Hepatic stellate cell (primary cell): ENCODE results near the gene ACO1.
"Not testable (repeated sequence)": the region's sequence is repeated elsewhere in the genome, so short reads cannot be mapped to it uniquely, and the experiment has no call there.

Experiments
- DNase-seq: peaks from one replicate; pipeline ENCODE4 v3.0.0; 2011; ENCODE audit warnings: low spot score

ACO1 gene

GRCh38 chr9:32384364-32385151, at the start of gene ACO1:
TSS of gene ACO1 (plus strand) at chr9:32384643. CDS start at chr9:32405507, 20,864 bp downstream.
- peak; percentile 91 for DNase-seq

GRCh38 chr9:32334916-32335895, 49.2 kb upstream of the ACO1 start:
- no peak for DNase-seq

- DNase-seq: no peak
These were observed 45.0 kb upstream of the ACO1 start for GRCh38 chr9:32339424-32339823.

- no peak for DNase-seq
These were observed 44.1 kb upstream of the ACO1 start for GRCh38 chr9:32340361-32340760.

GRCh38 chr9:32344551-32345182, 39.8 kb upstream of the ACO1 start:
- DNase-seq: peak; percentile 1

GRCh38 chr9:32345243-32345642, 39.2 kb upstream of the ACO1 start:
- DNase-seq: no peak

GRCh38 chr9:32347571-32347970, 36.9 kb upstream of the ACO1 start:
- DNase-seq: no peak

- no peak for DNase-seq
These were observed 36.2 kb upstream of the ACO1 start for GRCh38 chr9:32348106-32348695.

GRCh38 chr9:32349013-32349412, 35.4 kb upstream of the ACO1 start:
- no peak for DNase-seq

GRCh38 chr9:32350682-32351081, 33.8 kb upstream of the ACO1 start:
- DNase-seq: no peak

- no peak for DNase-seq
These were observed 32.6 kb upstream of the ACO1 start for GRCh38 chr9:32351845-32352244.

GRCh38 chr9:32353476-32353875, 31.0 kb upstream of the ACO1 start:
- DNase-seq: not testable (repeated sequence)

- DNase-seq: no peak
These were observed 25.0 kb upstream of the ACO1 start for GRCh38 chr9:32359452-32359851.

GRCh38 chr9:32360983-32361673, 23.3 kb upstream of the ACO1 start:
- DNase-seq: no peak

GRCh38 chr9:32371279-32371678, 13.2 kb upstream of the ACO1 start:
- DNase-seq: no peak

GRCh38 chr9:32371679-32372078, 12.8 kb upstream of the ACO1 start:
- DNase-seq: no peak

- DNase-seq: no peak
These were observed 8.2 kb upstream of the ACO1 start for GRCh38 chr9:32376285-32376684.

GRCh38 chr9:32378496-32378895, 5.9 kb upstream of the ACO1 start:
- DNase-seq: peak; percentile 47

GRCh38 chr9:32378993-32379729, 5.3 kb upstream of the ACO1 start:
- DNase-seq: peak; percentile 63

GRCh38 chr9:32380944-32381343, 3.5 kb upstream of the ACO1 start:
- DNase-seq: no peak
